ENCODE data around the gene SFXN5. TPM values are rescaled to one million over a fixed set of nuclear protein-coding genes. Genes with fewer than 3 reads are reported as not detected.

Gene SFXN5
- total RNA-seq, 1 donor from 2014 or later, result 15.4 TPM

DNA sequence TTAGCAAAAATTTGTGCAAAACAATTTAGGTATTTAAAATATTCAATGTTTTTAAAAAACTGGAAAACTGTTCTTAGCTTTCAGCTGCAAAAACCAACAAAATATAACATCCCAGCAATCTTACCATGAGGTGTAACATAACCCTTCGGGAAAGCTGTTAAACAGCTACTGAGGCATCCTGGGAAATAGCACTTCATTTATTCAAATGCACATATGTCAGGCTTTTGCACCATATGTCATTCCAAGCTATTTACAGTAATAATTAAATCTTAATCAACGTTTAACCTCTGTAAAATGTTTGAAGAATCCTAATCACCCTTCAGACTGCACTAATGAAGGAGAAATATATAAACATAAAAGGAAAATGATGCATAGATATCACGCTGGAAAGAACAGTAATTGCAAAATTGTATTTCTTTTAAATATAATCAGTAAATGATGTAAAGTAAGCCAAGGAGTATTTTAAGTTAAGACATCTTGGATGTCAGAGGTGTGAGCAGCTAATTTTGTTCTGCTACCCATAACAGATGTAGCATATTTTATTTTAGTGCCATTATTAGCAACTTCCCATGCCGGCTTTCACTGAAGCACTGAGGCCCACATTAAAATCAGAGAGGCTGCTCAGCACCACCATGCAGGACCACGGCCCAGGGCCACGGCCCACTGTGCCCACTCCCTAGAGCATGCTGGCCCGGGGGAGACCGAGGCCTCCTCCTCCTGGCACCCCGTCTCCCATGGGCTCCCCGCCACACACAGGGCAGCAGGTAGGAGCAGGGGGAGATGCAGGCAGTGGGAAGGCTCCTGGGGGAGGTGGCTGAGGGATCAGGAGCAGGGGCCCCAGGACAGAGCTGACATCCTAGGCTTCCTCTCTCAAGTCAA, 123.3 kb downstream of the SFXN5 start:
- TF ChIP-seq, protein P1, sequence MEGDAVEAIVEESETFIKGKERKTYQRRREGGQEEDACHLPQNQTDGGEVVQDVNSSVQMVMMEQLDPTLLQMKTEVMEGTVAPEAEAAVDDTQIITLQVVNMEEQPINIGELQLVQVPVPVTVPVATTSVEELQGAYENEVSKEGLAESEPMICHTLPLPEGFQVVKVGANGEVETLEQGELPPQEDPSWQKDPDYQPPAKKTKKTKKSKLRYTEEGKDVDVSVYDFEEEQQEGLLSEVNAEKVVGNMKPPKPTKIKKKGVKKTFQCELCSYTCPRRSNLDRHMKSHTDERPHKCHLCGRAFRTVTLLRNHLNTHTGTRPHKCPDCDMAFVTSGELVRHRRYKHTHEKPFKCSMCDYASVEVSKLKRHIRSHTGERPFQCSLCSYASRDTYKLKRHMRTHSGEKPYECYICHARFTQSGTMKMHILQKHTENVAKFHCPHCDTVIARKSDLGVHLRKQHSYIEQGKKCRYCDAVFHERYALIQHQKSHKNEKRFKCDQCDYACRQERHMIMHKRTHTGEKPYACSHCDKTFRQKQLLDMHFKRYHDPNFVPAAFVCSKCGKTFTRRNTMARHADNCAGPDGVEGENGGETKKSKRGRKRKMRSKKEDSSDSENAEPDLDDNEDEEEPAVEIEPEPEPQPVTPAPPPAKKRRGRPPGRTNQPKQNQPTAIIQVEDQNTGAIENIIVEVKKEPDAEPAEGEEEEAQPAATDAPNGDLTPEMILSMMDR (IDR thresholded peaks at IDR 0.05), result no peak
- Histone ChIP-seq H3K4me3 (no peak overlapping the region), H3K27ac (no peak overlapping the region), H3K9me3 (no peaks in the 10 kb centered on the region), H3K36me3 (no peaks in the 10 kb centered on the region), H3K4me1 (no peaks in the 10 kb centered on the region), H3K27me3 (ENCODE audit: low read depth) (no peaks in the 10 kb centered on the region)
- DNase-seq (no peak), ATAC-seq (no peak)
- intact Hi-C loops (cut with DNase I), result no loop called here

GRCh38 chr2:72946466-72946865, 125.0 kb downstream of the SFXN5 start:
- Histone ChIP-seq H3K36me3 (no peaks in the 10 kb centered on the region), H3K27ac (no peak overlapping the region), H3K4me3 (no peak overlapping the region), H3K4me1 (no peaks in the 10 kb centered on the region), H3K9me3 (no peaks in the 10 kb centered on the region), H3K27me3 (ENCODE audit: low read depth) (no peaks in the 10 kb centered on the region)
- DNase-seq, result no peak
- no peak for ATAC-seq
- TF ChIP-seq, protein P1 (IDR thresholded peaks at IDR 0.05), result no peak
- intact Hi-C loops (cut with DNase I), result no loop called here

- TF ChIP-seq, protein P1 (IDR thresholded peaks at IDR 0.05), result no peak
- no peaks in the 10 kb centered on the region for H3K9me3 ChIP-seq
These were observed 126.0 kb downstream of the SFXN5 start for GRCh38 chr2:72945450-72946019.

DNA sequence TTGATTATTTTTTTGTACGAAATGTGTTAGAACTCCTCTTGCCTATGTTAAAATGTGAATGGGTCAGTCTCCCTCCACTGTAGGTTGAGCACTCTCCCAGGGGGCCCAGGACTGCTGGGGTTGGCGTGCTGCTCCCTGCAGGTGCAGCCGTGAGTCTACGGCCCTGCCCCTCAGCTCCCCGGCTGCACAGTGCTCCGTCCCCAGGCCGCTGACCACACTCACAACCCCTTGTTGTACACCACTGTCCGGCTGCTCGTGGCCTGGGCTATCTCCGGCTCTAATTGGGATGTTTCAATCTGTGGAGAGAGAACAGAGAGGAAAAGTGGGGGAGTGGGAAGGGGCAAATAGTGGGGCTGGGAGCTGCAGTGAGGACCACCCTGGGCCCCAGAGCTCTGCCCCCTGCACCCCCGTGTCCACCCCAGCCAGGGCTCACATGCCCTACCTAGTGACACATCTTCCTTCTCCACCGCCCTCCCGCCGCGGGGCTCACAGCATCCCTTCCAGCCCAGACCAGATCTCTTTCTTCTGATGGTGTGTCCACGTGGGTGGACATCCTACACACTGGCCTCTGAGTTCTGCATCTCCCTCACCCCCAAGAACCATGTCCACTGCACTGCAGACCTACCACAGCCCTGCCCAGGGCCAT, 126.6 kb downstream of the SFXN5 start:
- Histone ChIP-seq H3K27ac (no peak overlapping the region), H3K9me3 (no peaks in the 10 kb centered on the region), H3K4me3 (no peak overlapping the region), H3K4me1 (no peaks in the 10 kb centered on the region), H3K36me3 (no peaks in the 10 kb centered on the region), H3K27me3 (ENCODE audit: low read depth) (no peaks in the 10 kb centered on the region)
- TF ChIP-seq, protein P1 (IDR thresholded peaks at IDR 0.05), result no peak
- ATAC-seq (no peak), DNase-seq (no peak)
- intact Hi-C loops (cut with DNase I), result no loop called here

More at GRCh38 chr2:72945450-72946019, 126.0 kb downstream of the SFXN5 start:
- no peak overlapping the region for H3K27ac ChIP-seq
- no peaks in the 10 kb centered on the region for H3K27me3 ChIP-seq (ENCODE audit: low read depth)
- intact Hi-C loops (cut with DNase I), result no loop called here
- ATAC-seq (no peak), DNase-seq (no peak)
- H3K4me1 ChIP-seq, result no peaks in the 10 kb centered on the region
- H3K4me3 ChIP-seq, result no peak overlapping the region
- no peaks in the 10 kb centered on the region for H3K36me3 ChIP-seq

DNA sequence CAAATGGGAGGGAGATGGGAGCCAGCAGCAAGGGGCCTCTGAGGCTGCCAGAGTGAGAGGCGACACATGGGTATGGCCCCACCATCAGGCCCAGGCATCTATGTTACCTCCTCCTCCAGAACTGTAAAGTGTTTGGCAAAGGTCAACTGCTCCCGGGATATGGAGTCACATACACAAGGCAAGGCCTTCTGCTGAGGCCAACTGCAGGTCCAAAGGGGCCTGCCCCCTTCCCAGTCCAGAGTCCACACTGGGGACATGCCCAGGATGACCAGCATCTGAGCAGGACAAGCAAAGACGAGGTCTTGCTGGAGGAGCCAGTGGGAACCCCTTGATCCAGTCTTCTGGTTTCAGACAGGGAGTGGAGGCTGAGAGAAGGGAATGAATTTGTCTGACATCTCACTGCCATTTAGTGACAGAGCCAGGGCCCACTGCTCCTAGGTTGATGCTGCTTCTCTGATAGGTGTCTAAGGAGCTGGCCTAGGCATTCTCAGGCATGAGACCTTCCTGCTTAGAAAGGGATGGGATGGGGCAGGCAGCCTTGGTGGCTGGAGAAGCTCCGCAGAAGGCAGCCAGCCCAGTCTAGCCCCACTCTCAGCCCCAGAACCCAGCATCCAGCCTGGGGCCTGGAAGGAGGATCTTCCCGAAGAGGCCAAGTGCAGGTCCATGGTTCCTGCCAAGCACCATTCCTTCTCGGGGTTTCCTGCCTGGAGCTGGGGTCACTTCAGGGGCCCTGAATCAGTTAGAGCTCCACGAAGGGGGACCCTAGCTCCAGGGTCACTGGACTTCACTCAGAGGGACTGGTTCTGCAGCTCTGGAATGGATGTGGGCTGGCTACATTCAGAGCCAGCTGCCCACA, 127.7 kb downstream of the SFXN5 start:
- TF ChIP-seq, protein P1 (IDR thresholded peaks at IDR 0.05), result no peak
- no peak overlapping the region for H3K4me3 ChIP-seq
- DNase-seq, result no peak
- intact Hi-C loops (cut with DNase I), result no loop called here
- ATAC-seq, result no peak
- no peaks in the 10 kb centered on the region for H3K36me3 ChIP-seq
- H3K9me3 ChIP-seq, result no peaks in the 10 kb centered on the region
- no peaks in the 10 kb centered on the region for H3K27me3 ChIP-seq (ENCODE audit: low read depth)
- no peaks in the 10 kb centered on the region for H3K4me1 ChIP-seq
- no peak overlapping the region for H3K27ac ChIP-seq

Measured in lower lobe of right lung (tissue), 2 donors.